NCI-H2196 (cell line): ENCODE measurements around the gene ARHGAP22.

Experiments
- DNase-seq: peaks from one replicate; lab custom pipeline; 2025; ENCODE audit not compliant: unreplicated experiment; lab: John Stamatoyannopoulos, UW

ARHGAP22 gene

DNA sequence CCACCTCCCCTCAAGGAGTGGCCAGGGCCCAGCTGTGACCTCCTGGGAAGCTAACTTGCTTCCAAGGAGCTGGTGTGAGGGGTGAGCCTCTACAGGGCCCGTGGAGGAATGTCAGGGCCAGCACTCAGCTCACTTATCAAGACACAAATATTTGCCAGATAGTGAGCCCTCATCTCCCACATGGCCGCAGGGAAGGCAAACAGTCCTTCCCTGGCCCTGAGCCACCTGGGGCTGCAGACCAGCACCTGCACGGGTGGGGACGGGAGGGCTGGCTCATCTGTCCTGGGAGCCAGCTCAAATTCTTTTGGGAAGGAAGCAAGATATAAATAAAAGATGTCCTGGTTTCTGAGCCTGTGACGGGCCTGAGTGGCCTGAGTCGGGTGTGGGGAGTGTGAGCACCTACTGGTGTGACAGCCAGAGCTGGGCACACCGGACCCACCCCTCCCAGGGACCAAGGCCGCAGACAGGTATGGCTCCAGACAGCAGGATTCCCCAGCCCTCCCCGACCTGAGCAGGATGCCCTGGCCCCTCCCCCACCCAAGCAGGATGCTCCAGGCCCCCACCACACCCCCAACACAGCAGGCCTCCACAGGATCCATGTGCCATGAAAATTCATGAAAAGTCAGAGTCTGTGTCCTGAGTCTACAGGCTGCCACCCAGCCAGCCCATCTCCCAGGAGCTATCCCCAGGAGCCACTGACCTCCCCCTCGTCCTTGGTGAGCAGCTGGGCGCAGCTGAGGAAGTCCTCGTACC is 150.4 kb downstream of the ARHGAP22 start:
- DNase-seq = no peak

GRCh38 chr10:48453451-48454301 is 151.2 kb downstream of the ARHGAP22 start:
- no peak for DNase-seq

DNA sequence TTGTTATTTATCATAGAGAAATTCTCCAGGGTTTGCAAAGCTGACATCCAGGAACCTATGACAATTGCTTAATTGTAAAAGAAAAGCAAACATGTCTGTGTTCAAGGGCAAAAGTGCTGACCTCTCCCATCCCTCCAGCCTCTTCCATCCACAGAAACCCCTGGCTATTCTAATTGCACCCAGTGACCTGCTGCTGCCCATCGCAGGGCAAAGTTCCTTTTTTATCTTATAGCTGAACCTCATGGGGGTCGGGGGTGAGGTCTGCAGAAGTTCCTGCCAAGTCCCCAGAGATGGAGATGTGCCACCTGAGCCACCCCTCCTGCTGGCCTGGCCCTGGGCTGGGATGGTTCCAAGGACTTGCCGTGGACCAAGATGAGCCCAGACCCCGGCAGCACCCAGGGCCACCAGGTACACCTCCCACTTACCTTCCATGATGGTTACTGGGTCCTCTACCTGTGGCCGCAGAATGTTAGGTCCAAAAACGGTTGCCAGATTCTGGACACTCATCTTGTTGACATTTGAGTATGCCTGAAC is 151.9 kb downstream of the ARHGAP22 start:
- no peak for DNase-seq

GRCh38 chr10:48451969-48452878 is 152.6 kb downstream of the ARHGAP22 start:
- DNase-seq = no peak

- no peak for DNase-seq
These were observed 154.0 kb downstream of the ARHGAP22 start for GRCh38 chr10:48450741-48451466.

GRCh38 chr10:48450233-48450740 is 154.6 kb downstream of the ARHGAP22 start:
- no peak for DNase-seq

DNA sequence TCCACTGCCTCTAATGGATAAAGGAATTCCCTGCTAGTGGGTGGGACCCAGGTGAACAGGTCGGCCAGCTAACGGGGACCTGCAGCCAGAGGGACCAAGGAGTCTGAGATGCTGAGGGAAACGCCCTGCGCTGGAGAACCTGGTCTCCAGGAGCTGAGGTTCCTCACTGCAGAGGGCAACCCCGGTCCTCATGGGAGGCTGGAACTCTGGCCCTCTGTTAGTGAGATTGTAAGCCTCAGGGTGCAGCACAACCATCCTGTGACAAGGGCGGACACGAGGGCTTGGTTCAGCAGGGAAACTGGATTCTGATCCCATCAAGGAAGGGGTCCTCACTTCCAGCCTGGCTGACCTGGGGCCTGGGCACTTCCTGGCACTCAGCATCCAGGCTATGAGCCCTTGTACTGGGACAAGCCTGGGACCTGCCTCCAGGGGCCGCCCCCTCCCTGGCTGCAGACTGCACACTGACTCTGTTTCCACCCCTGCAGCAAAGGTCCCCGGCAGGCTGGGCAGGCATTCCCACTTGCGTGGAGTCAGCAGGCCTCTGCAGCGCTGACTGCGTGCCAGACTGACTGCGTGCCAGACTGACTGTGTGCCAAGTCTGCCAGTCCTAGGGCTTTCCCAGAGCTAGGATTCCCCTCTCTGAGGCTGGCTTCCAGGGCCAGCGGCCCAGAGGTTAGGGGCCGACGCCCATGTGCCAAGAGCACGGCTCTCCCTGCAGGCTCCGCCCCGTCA is 155.2 kb downstream of the ARHGAP22 start:
- no peak for DNase-seq

DNA sequence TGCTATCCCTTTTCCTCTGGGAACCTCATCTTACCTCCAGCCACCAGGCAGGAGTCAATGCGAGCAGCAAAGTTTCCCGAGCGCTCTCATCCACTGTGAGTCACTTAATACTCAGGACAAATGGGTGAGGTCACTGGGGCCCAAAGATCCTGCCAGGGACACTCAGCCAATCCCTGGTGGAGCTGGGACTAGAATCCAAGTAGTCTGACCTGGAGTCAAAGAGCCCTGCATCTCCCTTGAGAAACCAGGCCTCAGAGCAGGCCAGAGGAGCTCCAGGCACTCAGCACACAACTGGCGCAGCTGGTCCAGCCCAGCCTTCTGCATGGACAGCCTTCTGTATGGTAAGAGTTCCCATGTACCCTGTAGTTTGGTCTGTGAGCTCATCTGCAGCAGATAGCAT is 156.1 kb downstream of the ARHGAP22 start:
- DNase-seq = no peak

- DNase-seq = no peak
These were observed 157.3 kb downstream of the ARHGAP22 start for GRCh38 chr10:48447356-48448215.

DNA sequence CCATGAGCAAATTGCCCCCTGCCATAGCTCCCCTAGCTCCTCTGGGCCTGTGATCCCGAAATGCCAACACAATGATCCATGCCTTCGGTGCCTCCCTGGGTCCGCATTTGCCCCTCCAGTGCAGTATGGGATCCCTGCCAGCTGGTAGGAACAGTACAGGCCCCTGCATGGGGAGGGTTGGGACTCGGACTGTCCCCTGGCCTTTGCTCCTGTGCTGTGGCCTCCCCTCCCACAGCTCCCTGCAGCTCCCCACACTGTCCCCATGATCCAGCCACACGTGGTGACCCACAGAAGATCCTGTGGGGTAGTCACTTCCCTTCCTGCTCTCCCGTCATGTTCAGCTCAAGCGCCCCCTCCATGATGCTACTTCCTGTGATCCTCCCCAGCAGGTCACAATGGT is 158.1 kb downstream of the ARHGAP22 start:
- no peak for DNase-seq

DNA sequence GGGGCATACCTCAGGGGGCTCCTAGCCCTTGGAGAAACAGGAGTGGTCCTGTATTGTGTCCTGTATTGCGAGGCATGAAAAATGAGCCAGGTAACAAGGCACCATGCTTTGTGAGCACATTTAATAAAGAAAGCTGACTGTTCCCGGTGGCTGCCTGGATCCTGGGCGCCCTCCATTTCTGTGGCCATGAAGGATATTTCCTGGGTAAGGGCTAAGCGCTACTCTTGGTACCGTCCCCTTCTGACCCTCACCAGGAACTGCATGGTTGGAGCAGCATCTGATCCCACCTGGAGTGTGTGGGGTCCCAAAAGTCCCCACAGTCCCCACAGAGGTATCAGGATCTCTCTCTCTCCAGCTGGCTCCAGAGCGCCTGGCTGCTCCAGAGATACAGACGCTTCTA is 158.9 kb downstream of the ARHGAP22 start:
- DNase-seq = no peak

DNA sequence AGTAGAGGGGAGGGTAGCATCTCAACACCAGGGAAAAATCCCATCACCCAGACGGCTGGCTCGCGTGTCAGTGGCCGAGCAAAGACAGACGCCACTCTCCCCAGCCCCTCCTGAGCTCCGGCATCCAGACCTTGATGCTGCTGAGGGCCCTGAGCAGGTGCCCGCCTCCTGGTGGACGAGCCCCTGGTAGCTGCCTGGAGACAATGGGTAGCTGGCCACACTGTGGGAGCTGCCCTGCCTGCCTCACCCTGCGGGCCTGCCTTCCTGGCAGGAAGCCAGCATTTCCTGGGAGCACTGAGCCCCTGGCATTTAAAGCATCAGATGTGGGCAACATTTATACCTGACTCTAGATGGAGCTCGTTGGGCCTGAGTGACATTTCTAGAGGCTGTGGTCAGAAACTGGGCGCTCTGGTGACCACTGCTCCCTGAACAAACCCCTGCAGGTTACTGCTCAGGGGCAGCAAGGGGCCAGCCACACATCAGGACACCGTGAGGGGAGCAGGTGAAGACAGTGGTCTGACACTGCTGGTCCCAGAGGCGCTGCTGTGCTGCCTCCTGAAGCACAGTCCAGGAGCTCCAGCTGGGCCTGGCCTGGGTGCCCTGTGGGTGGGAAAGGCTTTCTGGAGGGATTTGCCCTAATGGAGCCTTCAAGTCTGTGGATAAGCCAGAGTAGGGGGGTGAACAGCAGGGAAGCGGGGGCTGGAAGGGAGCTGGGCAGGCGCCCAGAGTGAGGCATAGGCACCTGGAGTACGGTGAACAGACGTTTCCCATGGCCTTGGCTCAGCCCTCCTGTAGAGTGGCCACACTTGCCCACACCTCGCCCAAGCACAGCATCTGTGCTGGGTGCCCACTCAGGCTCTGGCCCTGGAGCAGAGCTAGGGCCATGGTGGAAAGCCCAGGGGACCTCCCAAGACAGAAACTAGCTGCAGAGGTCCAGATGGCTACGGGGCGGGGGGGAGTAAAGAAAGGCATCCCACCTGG is 159.7 kb downstream of the ARHGAP22 start:
- DNase-seq = peak; percentile 14

GRCh38 chr10:48444266-48444665 is 160.6 kb downstream of the ARHGAP22 start:
- DNase-seq = peak; percentile 10

DNA sequence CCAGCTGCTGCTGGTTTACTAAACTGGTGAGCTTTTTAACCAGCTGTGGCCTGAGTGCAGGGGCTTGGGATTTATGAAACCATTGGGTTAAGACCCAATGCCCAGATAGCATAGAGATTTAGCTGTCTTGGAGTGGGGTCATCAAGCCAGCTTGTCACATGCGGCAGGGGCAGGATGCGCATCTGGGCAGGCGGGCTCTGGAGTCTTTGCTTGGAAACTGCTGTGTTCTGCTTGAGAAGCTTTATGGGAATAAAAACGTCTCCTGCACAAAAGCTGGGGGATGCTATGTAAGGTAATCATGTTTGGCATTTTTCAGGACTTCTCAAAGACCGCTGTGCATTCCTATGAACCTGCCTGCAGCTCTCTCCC is 162.1 kb downstream of the ARHGAP22 start:
- no peak for DNase-seq

DNA sequence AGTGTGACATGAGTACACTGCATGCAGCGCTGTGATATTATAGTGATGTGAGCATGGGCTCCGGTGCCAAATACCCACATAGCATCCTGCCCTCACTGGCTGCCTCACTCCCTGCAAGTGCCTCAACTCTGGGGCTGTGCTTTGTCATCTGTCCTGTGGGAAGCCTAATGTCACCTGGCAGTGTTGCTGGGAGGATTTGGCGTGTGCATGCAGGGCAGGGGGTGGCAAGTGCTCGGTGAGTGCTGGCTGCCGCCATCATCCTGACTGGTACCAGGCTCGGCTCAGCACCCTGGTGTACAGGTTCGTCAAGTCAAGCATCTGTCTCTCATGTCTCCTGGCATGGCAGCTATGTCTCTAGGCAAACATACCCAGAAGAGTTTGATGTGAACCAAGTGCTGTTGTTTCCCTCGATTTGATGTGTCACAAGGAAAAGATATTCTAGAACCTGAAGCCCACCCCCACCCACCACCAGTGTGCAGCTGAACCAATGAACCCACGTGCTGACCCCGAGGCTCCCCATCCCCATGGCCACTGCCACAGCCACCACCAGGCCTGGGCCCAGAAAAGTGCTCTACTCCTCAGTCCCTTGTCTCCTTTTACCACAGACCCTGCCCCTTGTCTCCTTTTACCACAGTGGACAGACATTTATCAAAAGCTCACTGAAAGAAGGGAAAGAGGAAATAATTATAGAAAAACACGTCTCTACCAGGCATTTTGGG is 162.6 kb downstream of the ARHGAP22 start:
- DNase-seq = no peak

GRCh38 chr10:48440771-48441170 is 164.1 kb downstream of the ARHGAP22 start:
- DNase-seq = no peak

DNA sequence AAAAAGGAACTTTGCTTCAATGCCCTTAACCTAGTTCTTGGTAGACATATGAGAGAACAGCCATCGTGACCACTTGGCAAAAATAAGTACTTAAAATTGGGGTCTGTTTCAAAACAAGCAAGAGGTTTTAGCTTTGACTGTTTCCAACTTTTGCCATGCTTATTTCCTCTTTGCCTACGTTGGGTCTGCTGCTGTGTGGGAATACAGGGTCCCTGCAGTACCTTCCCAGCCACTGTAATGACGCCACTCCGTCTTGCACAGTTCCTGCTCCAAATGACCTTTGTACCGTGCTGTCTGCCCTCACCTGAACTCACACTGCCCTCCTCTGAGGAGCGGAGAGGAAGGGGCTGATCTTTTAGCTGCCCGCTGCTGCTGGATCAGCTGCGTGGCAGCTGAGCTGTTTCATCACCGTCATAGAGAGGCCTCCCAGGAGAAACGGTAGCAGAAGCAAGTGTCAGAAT is 165.3 kb downstream of the ARHGAP22 start:
- no peak for DNase-seq
